DLD1 (cell line): ENCODE measurements around the gene MEI4.
"Not testable (repeated sequence)": the region's sequence is repeated elsewhere in the genome, so short reads cannot be mapped to it uniquely, and the experiment has no call there.

Source experiments
- in situ Hi-C: cut with HindIII; loops from 2 replicates; pipeline ENCODE4 v1.10.0; 2017; ENCODE audit warnings: low sequenced_read_pairs

The MEI4 gene

GRCh38 chr6:77814119-77814518 is 161.3 kb downstream of the MEI4 start:
- in situ Hi-C loops: no loop called here

GRCh38 chr6:77815531-77815930 is 162.7 kb downstream of the MEI4 start:
- in situ Hi-C loops: no loop called here

GRCh38 chr6:77816766-77817270 is 164.0 kb downstream of the MEI4 start:
- in situ Hi-C loops: no loop called here

- in situ Hi-C loops: no loop called here
Measured at GRCh38 chr6:77822265-77822664, 169.4 kb downstream of the MEI4 start.

GRCh38 chr6:77825204-77825603 is 172.4 kb downstream of the MEI4 start:
- in situ Hi-C loops: no loop called here

- in situ Hi-C loops: no loop called here
Measured at GRCh38 chr6:77829736-77830135, 176.9 kb downstream of the MEI4 start.

- in situ Hi-C loops: not testable (repeated sequence)
Measured at GRCh38 chr6:77833749-77834148, 180.9 kb downstream of the MEI4 start.

GRCh38 chr6:77834591-77834996 is 181.8 kb downstream of the MEI4 start:
- in situ Hi-C loops: no loop called here

- in situ Hi-C loops: no loop called here
Measured at GRCh38 chr6:77837034-77837784, 184.4 kb downstream of the MEI4 start.

- in situ Hi-C loops: no loop called here
Measured at GRCh38 chr6:77839292-77839691, 186.5 kb downstream of the MEI4 start.

- in situ Hi-C loops: no loop called here
Measured at GRCh38 chr6:77844822-77845221, 192.0 kb downstream of the MEI4 start.

GRCh38 chr6:77853401-77853800 is 200.6 kb downstream of the MEI4 start:
- in situ Hi-C loops: no loop called here

- in situ Hi-C loops: no loop called here
Measured at GRCh38 chr6:77856391-77856790, 203.6 kb downstream of the MEI4 start.

GRCh38 chr6:77857421-77857820 is 204.6 kb downstream of the MEI4 start:
- in situ Hi-C loops: no loop called here

GRCh38 chr6:77876300-77876699 is 223.5 kb downstream of the MEI4 start:
- in situ Hi-C loops: no loop called here

- in situ Hi-C loops: no loop called here
Measured at GRCh38 chr6:77879527-77879926, 226.7 kb downstream of the MEI4 start.

- in situ Hi-C loops: no loop called here
Measured at GRCh38 chr6:77880501-77880900, 227.7 kb downstream of the MEI4 start.

- in situ Hi-C loops: no loop called here
Measured at GRCh38 chr6:77883851-77884250, 231.0 kb downstream of the MEI4 start.

- in situ Hi-C loops: no loop called here
Measured at GRCh38 chr6:77893391-77893790, 240.6 kb downstream of the MEI4 start.

GRCh38 chr6:77906070-77906469 is 253.2 kb downstream of the MEI4 start:
- in situ Hi-C loops: no loop called here

- in situ Hi-C loops: no loop called here
Measured at GRCh38 chr6:77910826-77911225, 258.0 kb downstream of the MEI4 start.

- in situ Hi-C loops: no loop called here
Measured at GRCh38 chr6:77926198-77926751, 273.4 kb downstream of the MEI4 start.

GRCh38 chr6:77930382-77930781 is 277.5 kb downstream of the MEI4 start:
- in situ Hi-C loops: no loop called here
